ENCODE measurements around the gene APEX1.
"Not testable (repeated sequence)": the region's sequence is repeated elsewhere in the genome, so short reads cannot be mapped to it uniquely, and the experiment has no call there.

APEX1 gene

DNA sequence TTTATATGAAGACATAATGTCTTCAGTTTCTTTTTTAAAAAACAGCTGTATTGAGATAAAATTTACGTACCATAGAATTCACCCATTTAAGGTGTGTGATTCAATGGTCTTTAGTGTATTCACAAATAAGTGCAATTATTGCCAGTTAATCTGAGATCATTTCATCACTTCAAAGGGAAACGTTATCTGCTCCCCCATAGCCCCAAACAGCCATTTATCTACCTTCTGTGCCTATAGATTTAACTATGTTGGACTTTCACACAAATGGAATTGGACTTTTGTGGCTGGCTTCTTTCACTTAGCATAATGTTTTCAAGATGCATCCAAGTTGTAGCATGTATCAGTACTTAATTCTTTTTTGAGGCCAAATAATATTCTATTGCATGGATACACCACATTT, 23.9 kb downstream of the APEX1 start:
- DNase-seq = no peak

DNA sequence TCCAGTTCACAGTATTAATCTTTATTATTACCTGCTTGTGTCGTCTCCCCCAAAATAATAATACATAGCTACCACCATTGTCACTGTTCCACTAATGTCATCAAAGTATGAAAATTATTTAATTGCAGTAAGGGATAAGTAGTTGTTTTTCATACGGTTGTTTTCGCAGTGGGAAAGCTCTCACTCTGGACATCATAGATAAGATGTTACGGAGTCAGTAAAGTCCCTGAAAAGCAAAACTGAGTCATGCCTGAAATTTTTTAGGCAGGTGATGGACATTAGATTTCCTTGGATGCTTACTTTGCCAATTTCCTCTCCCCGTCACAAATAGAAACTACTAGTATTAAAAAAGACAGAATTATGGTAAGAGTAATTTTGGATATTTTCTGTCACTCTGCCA, 27.4 kb downstream of the APEX1 start:
- DNase-seq = no peak

DNA sequence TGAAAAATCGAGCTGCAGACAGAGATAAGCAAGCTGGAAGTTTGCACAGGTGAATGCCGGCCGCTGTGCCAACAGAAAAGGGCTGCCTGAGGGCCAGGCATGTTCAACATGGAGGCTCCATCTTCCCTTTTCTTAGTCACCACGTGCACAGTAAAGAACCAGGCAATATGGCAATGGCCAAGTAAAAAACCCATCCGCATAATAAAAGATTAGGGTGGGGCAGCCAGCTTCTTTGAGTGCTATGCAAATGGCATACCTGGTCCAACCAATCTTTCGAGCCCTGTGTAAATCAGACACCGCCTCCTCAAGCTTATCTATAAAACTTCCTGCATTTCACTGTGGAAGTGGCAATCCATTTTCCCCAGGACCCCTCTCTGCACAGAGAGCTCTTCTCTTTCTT, 30.9 kb downstream of the APEX1 start:
- no peak for DNase-seq

DNA sequence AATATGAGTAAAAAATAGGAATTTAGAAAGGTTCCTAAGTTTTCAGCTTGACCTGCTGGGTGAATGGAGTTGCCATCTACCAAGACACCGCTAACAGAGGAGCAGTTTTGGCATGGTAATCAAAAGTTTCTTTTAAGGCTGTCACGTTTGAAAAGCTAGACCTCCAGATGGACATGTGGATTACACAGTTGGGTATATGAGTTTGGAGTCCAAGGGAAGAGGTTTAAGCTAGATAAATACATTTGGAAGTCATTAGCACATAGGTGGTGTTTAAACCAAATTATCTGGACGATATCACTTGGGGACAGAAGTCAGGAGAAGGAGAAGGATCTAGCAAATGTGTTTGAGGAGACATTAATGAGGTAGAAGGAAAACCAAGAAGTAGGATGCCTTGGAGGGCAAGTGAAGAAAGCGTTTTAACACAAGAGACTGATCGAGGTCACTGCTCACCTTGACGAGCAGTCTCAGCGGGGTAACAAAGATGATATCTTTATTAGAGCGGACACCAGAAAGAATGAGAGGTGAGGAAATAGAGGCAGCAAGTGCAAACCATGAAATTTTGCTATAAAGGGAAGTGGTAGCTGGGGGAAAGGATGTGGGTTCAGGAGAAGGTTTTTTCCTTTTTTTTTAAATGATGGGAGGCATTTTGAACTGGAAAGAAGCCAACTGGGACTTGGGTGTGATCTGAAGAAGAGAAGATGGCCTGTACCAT, 31.8 kb downstream of the APEX1 start:
- no peak for DNase-seq

DNA sequence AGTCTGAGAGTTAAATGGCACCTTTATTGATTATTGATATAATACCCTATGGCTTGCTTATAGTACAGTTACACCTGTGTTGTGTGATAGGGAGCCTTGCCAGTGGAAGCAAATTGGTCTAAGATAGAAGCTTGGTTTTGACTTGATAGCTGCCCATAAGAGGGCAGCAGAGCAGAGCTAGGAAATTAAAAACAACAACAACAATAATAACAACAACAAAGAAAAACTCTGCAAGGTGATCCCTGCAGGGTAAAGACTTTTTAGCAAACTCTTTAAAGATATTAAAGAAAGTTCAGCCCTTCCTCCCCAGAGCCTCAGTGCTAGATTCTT, 32.3 kb downstream of the APEX1 start:
- DNase-seq = no peak

DNA sequence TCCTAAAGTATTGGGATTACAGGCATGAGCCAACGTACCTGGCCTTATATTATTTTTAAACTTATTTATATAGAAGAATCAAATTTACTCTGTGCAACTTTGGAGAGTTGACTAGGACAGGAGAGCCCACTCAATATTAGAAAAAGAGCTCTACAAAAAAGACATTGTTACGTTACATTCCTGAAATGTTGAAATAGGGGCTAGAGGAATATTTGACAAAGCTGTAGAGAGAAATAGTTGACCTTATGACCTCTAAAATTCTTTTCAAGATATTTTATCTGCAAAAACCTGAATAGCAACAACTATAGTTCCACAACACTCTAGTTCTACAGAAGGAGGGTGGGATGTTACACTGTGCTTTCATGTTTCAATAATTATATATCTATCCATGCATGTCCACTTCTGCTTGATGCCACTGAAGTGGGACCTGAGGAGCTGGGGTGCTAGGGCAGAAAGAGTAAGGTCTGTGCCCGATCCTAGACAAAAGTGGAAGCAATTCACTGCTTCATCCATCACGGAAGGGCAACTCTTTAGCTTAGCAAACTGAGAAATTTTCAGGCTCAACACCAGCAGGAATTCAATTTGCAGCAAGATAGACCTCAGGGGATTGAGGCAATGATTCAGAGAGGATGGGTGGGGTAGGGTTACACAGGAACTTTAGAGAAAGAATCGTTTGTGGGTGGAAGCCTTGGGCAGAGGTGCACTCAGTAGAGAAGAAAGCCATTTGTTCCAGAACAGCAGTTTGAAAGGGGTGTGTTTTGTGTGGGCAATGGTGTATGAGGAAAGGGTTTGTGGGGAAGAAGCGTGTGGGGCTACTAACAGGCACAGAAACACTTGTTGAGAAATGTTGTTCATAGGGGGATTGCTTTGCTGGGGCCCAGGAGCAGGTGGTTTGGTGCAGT, 34.3 kb downstream of the APEX1 start:
- DNase-seq = no peak

DNA sequence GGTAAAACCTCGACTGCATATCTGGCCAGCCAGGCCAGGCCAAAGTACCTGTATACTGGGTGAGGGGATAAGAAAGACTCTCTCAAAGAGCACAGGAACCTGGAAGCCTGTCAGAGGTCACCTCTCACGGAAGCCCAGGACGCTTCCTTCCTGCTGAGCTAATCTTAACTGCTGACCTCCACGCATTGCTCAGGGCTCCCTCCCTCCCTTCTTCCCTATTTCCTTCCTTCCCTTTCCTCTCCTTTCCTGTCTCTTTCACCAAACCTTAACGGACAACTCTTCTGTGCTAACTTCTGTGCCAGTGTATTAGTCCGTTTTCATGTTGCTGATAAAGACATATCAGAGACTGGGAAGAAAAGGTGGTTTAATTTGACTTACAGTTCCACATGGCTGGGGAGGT, 35.5 kb downstream of the APEX1 start:
- no peak for DNase-seq

DNA sequence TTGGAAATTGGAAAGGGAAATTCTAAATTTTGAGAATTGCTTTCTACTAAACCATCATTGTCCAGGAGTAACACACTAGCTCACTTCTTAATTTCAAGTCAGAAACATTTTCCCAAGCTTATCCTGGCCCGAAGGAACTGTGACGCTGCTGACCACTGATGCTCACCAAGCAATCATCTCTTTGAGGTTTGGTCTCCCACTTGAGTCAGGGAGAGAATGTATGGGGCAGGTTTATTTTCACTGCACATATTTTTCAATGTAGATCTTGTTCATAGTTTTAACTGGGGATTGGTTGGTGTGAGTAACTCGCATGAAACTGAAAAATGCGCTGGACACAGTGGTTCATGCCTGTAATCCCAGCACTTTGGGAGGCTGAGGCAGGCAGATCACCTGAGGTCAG, 37.5 kb downstream of the APEX1 start:
- no peak for DNase-seq

DNA sequence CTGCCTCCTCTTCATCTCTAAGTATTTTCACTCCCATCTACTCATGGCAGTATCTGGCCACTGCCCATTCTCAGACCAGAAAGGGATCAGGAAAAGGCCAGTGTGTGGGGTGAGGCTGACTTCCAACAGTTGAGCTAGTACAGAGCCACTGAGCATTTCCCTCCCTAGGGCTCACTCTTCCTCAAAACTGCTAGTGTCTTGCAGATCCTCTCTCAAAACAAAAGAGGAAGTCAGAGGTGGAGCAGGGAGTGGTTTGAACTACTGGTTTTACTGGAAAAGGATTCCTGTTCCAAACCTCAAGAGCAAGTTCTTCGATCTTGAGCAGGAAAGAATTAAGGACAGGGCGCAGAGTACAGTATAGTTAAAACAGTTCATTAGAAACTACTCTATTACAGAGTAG, 38.6 kb downstream of the APEX1 start:
- no peak for DNase-seq

DNA sequence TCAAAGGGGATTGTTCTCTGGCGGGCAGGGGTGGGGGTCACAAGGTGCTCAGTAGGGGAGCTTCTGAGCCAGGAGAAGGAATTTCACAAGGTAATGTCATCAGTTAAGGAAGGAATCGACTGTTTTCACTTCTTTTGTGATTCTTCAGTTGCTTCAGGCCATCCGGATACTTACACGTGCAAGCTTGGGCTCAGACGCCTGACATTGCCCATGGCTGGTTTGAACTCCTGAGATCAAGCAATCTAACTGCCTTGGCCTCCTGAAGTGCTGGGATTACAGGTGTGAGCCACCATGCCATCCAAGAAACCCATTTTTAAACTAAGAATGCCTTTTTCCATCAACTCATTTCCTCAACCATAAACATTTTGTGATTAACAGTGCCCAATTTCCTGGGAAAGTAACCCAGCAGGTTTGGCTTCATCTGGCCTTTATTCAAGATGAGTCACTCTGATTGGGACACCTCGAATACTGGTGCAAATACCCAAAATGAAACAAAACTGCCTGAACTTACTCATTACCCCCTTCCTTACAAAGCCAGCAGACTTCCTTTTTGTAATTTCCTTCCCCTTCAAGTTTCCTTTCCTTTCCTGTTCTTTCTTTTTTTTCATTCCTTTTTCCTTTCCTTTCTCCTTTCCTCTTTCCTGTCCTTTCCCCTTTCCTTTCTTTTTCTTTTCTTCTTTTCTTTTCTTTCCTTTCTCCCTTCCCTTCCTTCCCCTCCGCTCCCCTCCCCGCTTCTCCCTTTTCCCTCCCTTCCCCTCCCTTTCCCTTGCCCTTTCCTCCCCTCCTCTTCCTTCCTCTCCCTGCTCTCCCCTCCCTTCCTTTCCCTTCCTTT, 40.1 kb downstream of the APEX1 start:
- no peak for DNase-seq

DNA sequence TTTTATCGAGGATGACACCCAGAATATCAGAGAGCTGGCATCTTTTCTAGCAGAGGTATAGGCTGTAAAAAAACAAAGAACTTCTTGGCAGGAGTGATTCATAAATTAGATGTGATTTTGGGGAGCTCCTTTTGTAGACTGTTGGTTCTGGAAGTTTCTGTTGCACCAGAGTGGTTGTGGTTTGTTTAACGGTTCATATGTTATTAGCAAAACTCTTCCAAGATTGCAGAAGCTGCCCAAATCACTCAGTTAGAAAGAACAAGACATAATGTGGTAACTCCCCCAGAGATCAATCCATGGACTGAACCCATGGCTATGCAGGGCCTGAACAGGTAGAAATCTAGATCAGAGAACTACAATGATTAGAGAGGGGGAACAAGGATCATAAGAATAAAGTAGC, 43.6 kb downstream of the APEX1 start:
- DNase-seq = no peak

DNA sequence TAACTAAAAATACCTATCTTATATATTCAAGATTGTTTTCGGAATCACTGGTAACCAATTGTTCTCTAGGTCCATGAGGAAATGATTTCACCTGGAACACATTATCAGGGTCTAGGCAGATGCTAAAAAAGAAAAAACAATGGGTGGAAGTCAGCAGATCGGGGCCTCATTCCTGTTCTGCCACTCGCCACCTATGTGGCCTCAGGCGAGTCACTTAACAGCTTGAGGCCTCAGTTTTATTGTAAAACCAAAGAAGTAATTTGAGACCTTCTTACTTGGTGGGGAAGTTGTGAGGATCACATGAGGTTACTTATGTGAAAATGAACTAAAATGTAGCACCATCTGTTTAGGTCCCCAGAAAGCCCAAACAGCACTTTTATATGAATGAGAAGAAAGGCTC, 44.1 kb downstream of the APEX1 start:
- no peak for DNase-seq

DNA sequence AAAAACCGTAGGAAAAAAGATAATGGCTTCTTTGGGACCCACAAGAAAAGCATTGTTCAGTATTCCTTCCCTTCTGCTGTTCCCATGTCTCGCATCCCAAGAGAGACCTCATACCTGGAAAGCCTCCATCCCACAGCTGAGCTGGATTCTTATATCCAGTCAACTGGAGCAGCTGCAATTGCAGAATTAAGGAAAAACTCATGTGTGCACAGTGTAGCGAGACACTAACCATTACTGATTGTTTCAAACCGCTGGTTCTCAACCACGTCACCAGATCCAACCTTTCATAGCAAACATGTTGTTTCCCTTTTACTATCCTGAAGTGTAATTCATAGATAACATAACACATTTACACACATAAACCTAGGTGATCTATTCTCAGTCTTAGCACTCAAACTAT, 44.9 kb downstream of the APEX1 start:
- DNase-seq = no peak

DNA sequence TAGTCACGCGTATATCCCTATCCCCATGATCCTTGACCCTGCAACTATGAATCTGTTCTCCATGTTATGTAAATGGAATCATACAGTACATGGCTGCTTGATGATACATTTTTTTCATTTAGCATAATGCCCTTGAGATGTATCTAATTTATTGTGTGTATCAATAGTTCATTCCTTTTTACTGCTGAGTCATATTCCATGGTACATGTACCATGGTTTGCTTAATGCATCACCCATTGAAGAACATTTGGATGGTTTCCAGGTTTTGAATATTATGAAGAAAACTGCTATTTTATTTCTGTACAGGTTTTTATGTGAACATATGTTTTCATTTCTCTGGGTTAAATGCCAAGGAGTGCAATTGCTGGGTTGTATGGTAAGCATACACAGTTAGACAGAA, 46.3 kb downstream of the APEX1 start:
- DNase-seq = no peak

DNA sequence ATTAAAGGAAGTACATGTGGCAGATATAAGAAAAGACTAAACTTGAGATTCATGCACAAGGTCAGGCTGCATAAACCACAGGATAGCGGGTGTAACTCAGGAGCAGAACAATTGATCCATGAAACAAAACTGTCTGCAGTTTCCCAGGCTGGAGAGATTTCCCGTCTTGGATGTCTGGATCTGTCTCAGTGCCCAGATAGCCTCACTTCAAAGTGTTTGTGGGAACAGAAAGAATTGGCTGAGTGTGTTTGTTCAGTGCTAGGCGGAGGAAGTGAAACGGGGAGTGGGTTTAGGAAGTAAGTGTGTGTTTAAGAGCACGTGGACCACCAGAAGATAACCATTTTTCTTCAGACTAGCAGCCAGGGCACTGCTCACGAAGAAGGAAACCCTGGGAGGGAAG, 48.9 kb downstream of the APEX1 start:
- no peak for DNase-seq

DNA sequence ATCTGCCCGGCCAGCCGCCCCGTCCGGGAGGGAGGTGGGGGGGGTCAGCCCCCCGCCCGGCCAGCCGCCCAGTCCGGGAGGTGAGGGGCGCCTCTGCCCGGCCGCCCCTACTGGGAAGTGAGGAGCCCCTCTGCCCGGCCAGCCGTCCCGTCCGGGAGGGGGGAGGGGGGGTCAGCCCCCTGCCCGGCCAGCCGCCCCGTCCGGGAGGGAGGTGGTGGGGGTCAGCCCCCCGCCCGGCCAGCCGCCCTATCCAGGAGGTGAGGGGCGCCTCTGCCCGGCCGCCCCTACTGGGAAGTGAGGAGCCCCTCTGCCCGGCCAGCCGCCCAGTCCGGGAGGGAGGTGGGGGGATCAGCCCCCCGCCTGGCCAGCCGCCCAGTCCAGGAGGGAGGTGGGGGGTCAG, 51.2 kb downstream of the APEX1 start:
- DNase-seq = not testable (repeated sequence)

DNA sequence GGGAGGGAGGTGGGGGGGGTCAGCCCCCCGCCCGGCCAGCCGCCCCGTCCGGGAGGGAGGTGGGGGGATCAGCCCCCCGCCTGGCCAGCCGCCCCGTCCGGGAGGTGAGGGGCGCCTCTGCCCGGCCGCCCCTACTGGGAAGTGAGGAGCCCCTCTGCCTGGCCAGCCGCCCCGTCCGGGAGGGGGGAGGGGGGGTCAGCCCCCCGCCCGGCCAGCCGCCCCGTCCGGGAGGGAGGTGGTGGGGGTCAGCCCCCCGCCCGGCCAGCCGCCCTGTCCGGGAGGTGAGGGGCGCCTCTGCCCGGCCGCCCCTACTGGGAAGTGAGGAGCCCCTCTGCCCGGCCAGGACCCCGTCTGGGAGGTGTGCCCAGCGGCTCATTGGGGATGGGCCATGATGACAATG, 51.7 kb downstream of the APEX1 start:
- DNase-seq = not testable (repeated sequence)
